Right cardiac atrium (tissue), 5 donors: ENCODE data around the gene CFAP92. TPM values are rescaled to one million over a fixed set of nuclear protein-coding genes. Genes with fewer than 3 reads are reported as not detected.
A peak's percentile ranks its signal among the peaks of the same experiment; 100 is the strongest.
"Not testable (repeated sequence)": the region's sequence is repeated elsewhere in the genome, so short reads cannot be mapped to it uniquely, and the experiment has no call there.

Experiments
- ATAC-seq, 2 donors: fragments of 200-7000 bp; cut with Tn5 transposase; one replicate each; pipeline versions ENCODE4 v1.8.0 to v1.9.1; 2020; ENCODE audit warnings: moderate library complexity in 2 of 2, mild to moderate bottlenecking in 1 of 2
- DNase-seq, 3 donors: peaks; one replicate each; pipeline ENCODE4 v3.0.0-alpha.2; 2020
- H3K27ac ChIP-seq: one replicate; pipeline ENCODE4 v1.5.1; 2013; ENCODE audit warnings: mild to moderate bottlenecking, low read length, control low read depth, moderate library complexity
- H3K27me3 ChIP-seq: one replicate; pipeline ENCODE4 v1.6.1; 2013; ENCODE audit not compliant: control insufficient read depth, insufficient read depth
- H3K4me1 ChIP-seq: one replicate; pipeline ENCODE4 v1.6.1; 2013; ENCODE audit warnings: low read length; ENCODE audit not compliant: control insufficient read depth, insufficient read depth
- H3K4me3 ChIP-seq: one replicate; pipeline ENCODE4 v1.5.1; 2013; ENCODE audit warnings: low read length, control low read depth
- H3K9me3 ChIP-seq: one replicate; pipeline ENCODE4 v1.6.1; 2013; ENCODE audit warnings: low read length; ENCODE audit not compliant: control insufficient read depth
- WGBS: extraction: QIAGEN DNeasy Blood & Tissue Kit; methylation state at CpG from one replicate; pipeline ENCODE4 v1.1.7; 2013; 5-methylcytosine and 5-hydroxymethylcytosine counted together
- intact Hi-C, 4 donors: fragments of 100-400 bp; cut with DNase I; formaldehyde crosslinking; loops; one replicate each; pipeline versions ENCODE4 v1.11.0 to v1.14.0; 2022 to 2023
- polyA plus RNA-seq: library from polyadenylated mRNA; stranded (reverse); fragments of 200-250 nt; gene quantifications from one replicate; pipeline ENCODE4 v1.2.3, GENCODE V29; 2013
- total RNA-seq, 4 donors: library from RNA; stranded (reverse); fragmentation: NEBNext Ultra II Directional; extraction: Animal tissue kit (Norgen Biotek cat#: 25700); gene quantifications; one replicate each; pipeline ENCODE4 v1.2.1, GENCODE V29; 2021
- donor health status: healthy with polysubstance abuse.
- donor health status: DM: no; HTN: yes; CAD: no.
- donor health status: DM: no; HTN: no; CAD: no.
- donor health status: DM: no; HTN: yes; CAD: no; lungs with severe emphysema.
- donor health status: DM: yes; HTN: yes; CAD: no.

CFAP92 gene
- total and polyA plus RNA-seq, 5 donors, result 0.06 to 1.0 (median 0.63) TPM

DNA sequence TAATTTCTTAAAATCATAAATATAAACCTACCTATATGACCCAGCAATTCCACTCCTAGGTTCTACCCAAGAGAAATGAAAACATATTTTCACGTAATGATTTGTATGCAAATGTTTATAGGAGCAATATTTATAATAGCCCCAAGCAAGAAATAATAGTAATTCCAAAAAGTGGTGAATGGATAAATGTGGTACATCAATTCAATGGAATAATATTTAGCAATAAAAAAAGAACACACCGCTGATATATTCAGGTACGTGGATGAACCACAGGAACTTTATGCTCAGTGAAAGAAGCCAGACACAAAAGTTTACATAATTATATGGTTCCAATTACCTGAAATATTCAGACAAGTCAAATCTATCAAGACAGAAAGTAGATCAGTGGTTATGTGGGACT, 64.5 kb downstream of the CFAP92 start:
- intact Hi-C loops, result no loop called here
- H3K4me1 ChIP-seq, result no peaks in the 10 kb centered on the region
- 92% methylated on average over 3 of the region's 3 CpGs for WGBS
- no peaks in the 10 kb centered on the region for H3K27me3 ChIP-seq
- no peak overlapping the region for H3K4me3 ChIP-seq
- no peak for ATAC-seq
- no peak for DNase-seq
- H3K9me3 ChIP-seq, result no peaks in the 10 kb centered on the region
- H3K27ac ChIP-seq, result no peak overlapping the region

DNA sequence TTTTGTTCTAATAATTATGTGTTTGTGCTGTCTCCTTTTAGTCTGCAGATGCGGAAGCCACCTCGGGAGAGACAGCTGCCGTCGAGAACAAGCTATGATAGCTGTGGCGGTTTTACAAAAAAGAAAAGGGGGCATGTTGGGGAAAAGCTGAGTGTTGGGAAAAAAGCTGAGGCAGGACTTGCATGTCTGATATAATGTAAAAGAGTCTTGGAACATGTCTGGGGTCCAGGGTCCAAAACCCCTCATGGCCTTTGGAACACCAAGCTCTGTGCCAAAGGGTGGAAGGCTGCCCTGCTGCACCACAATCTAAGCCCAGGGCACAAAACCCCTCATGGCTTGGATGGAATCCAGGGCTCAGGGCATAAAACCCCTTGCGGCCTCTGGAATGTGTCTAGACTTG, 69.9 kb downstream of the CFAP92 start:
- H3K4me3 ChIP-seq, H3K9me3 ChIP-seq, intact Hi-C loops, H3K27ac ChIP-seq, H3K27me3 ChIP-seq, ATAC-seq, DNase-seq, H3K4me1 ChIP-seq: not testable (repeated sequence)
- 87% methylated on average over 6 of the region's 6 CpGs for WGBS

DNA sequence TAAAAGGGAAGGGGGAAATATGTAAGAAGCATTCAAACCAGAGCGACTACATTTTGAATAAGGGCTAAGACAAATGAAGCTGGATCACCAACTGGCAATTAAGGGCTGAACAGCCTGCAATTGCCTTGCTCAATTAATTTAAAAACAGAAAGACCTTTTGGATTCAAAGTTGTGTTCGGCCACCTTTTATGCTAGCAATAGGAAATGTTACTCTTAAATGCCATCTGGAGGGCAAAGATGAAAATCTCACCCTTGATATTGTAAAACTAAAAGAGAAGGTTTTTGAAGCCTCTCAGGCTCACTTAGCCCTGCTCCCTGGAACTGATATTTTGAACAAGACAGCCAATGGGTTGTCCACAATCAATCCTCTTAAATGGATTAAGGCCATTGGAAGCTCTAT, 70.3 kb downstream of the CFAP92 start:
- H3K9me3 ChIP-seq, result peaks cover 2% of the 10 kb centered on the region
- intact Hi-C loops, result no loop called here
- no peak overlapping the region for H3K4me3 ChIP-seq
- H3K27me3 ChIP-seq, result no peaks in the 10 kb centered on the region
- no peak for DNase-seq
- ATAC-seq, result no peak
- no peak overlapping the region for H3K27ac ChIP-seq
- WGBS, result 73% methylated on average over 2 of the region's 2 CpGs
- H3K4me1 ChIP-seq, result no peaks in the 10 kb centered on the region

DNA sequence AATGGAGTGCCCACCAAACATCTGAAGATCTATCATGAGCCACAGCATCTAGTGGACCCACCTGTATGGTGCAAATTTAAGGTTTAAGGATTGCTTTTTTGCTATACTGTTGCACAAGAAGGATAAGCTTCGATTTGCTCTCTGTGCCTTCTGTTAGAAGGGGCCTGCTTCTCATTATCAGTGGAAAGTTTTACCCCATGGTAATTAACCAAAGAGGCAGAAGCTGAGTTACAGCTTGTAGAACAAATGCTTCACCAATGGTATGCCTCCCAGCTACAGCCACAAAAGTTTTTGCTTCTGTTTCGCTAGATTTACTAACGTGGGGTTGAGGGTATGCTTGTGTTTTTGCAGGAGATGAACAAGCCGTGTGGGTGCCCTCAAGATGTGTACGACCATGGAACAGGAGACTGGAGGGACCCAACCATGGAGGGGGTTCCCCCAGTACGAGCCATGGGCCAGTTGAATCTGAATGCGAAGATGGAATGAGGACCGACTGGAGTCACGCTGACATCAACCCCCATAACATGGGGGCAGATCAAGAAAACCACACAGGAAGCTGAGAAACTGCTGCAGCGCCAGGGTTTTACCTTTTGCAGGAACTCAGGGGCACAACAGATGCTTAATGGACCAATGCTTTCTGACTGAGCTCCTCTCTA, 70.9 kb downstream of the CFAP92 start:
- 86% methylated on average over 10 of the region's 10 CpGs for WGBS

DNA sequence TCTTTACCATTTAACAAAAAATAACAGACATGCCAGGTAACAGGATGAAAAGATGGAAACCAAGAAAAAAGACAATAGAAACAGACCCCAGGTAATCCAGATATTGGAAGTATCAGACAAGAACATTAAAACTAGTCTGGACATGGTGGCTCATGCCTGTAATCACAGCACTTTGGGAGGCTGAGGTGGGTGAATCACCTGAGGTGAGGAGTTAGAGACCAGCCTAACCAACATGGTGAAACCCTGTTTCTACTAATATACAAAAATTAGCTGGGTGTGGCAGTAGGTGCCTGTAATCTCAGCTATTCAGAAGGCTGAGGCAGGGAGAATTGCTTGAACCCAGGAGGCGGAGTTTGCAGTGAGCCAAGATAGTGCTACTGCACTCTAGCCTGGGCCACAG, 73.9 kb downstream of the CFAP92 start:
- 98% methylated on average over 1 of the region's 1 CpG for WGBS
- Histone ChIP-seq H3K9me3 (peaks cover 2% of the 10 kb centered on the region), H3K4me3 (no peak overlapping the region), H3K27ac (no peak overlapping the region), H3K4me1 (no peaks in the 10 kb centered on the region), H3K27me3 (no peaks in the 10 kb centered on the region)
- no peak for ATAC-seq
- no peak for DNase-seq
- intact Hi-C loops, result no loop called here

More for the DNA sequence above, 70.9 kb downstream of the CFAP92 start:
- Histone ChIP-seq H3K4me1 (no peaks in the 10 kb centered on the region), H3K27ac (no peak overlapping the region), H3K27me3 (no peaks in the 10 kb centered on the region), H3K4me3 (no peak overlapping the region), H3K9me3 (peaks cover 2% of the 10 kb centered on the region)
- DNase-seq (no peak), ATAC-seq (no peak)
- intact Hi-C loops, result no loop called here

DNA sequence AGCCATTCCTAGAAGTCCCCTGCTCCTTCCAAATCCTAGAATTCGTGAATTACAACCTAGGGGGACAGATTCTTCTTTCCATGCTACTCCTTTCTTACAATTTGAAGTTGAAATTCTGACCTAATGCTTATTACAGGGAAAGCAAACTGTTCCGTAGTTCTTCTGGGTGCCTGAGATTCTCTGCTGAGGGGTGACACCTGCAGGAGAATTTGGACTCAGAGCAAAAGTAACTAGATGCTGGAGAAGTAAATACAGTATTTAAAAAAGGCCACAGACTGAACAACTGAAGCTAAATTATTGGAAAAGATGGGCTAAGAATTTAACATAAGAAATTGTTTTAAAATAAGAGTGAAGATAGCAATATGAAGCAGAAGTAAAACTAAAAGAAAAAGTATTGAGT, 76.6 kb downstream of the CFAP92 start:
- intact Hi-C loops, result no loop called here
- WGBS, result 46% methylated on average over 2 of the region's 2 CpGs

DNA sequence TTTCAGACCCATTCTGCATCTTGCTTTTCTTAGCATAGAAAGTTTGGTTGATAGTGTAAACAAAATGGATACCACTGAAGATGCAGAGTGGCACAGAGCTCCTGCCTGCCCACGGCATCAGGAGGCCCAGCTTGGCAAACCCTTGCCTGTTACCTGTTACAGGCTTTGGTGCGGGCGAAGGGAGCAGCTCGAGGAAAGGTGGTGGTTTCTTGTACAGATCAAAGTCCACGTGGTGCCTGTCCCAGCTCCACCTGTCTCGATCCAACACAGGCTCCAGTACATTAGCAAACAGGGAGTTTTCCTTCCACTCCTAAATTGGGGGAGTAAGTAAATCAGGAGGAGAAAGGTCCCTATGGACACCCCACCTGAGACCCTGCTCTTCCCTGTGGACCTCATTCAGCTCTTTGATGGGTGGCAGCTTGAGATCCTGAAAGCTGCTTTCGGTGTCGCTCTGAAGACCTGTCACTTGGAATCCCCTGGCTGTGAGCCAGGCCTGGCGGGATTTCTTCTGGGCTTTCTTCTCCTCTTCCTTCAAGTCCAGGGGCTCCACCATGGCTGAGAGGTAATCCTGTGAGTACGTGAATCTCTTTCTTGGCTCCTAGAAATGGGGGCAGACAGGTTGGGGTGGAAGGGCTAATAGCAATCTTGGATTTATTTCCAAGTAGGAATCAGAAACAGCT, 78.8 kb downstream of the CFAP92 start:
- ATAC-seq (no peak), DNase-seq (no peak)
- H3K9me3 ChIP-seq, result no peaks in the 10 kb centered on the region
- H3K4me1 ChIP-seq, result no peaks in the 10 kb centered on the region
- 87% methylated on average over 10 of the region's 10 CpGs for WGBS
- no peak overlapping the region for H3K4me3 ChIP-seq
- no peak overlapping the region for H3K27ac ChIP-seq
- intact Hi-C loops, result no loop called here
- no peaks in the 10 kb centered on the region for H3K27me3 ChIP-seq

More for the DNA sequence above, 76.6 kb downstream of the CFAP92 start:
- DNase-seq, result no peak
- no peaks in the 10 kb centered on the region for H3K4me1 ChIP-seq
- H3K27ac ChIP-seq, result no peak overlapping the region
- H3K9me3 ChIP-seq, result peaks cover 2% of the 10 kb centered on the region
- H3K4me3 ChIP-seq, result no peak overlapping the region
- no peak for ATAC-seq
- no peaks in the 10 kb centered on the region for H3K27me3 ChIP-seq

DNA sequence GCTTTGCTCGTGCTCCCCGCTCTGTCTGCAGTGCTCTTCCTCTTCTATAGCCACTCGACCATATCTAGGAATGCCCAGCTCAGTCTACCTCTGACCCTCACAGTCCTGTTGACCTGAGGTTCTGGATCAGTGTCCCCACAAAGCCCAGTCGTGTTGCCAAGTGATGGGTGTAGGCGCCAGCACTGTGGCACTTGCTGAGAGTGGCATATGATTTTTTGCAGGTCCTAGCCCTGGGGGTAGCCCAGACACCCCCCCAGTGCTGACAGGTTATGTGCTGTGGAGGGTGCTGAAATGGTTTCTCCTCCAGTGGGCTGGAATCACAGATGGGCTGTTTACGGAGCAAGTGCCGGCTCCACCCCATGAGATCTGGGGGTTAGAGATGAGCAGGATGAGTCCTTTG, 82.0 kb downstream of the CFAP92 start:
- intact Hi-C loops, result no loop called here
- Histone ChIP-seq H3K27ac (no peak overlapping the region), H3K27me3 (no peaks in the 10 kb centered on the region), H3K9me3 (no peaks in the 10 kb centered on the region), H3K4me3 (no peak overlapping the region), H3K4me1 (no peaks in the 10 kb centered on the region)
- WGBS, result 73% methylated on average over 7 of the region's 7 CpGs
- ATAC-seq, result peak; percentile 20 to 79
- peak in 1 of 3 donors; percentile 73 for DNase-seq

DNA sequence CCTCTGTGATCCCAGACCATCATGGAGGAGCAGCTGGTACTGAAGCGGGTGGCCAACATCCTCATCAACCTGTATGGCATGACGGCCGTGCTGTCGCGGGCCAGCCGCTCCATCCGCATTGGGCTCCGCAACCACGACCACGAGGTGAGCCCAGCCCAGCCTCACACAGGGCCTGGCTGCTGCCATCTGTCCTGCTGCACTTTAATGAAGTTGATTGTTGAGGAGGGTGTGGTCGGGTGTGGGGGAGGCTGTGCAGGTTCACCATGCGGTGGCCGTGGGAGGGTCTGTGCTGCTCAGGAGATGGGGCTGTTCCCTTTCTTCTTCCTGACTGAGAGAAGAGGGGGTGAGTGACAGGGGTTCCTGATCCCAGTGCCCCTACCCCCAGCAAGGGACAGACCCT, 83.9 kb downstream of the CFAP92 start:
- Histone ChIP-seq H3K27me3 (no peaks in the 10 kb centered on the region), H3K4me1 (no peaks in the 10 kb centered on the region), H3K9me3 (no peaks in the 10 kb centered on the region), H3K4me3 (no peak overlapping the region), H3K27ac (no peak overlapping the region)
- DNase-seq (no peak), ATAC-seq (no peak)
- intact Hi-C loops, result no loop called here
- WGBS, result 90% methylated on average over 13 of the region's 13 CpGs

DNA sequence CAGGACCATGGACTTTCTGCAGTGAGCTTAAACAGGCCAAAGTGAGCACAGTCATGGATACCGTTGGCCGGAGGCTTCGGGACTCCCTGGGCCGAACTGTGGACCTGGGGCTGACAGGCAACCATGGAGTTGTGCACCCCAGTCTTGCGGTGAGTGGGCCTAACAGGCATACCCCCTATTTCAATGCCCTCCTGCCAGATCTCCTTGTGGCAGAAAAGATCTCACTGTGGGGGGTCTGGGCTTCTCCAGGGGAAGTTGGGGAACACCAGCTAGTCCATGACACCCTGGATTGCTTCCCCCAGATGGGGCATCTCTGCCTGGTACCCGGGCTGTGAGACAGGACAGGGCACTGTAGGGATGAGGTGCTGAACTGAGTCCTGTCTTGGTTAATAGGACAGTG, 84.9 kb downstream of the CFAP92 start:
- DNase-seq (no peak), ATAC-seq (no peak)
- WGBS, result 88% methylated on average over 6 of the region's 6 CpGs
- intact Hi-C loops, result no loop called here
- H3K27ac ChIP-seq, result no peak overlapping the region
- no peak overlapping the region for H3K4me3 ChIP-seq
- no peaks in the 10 kb centered on the region for H3K9me3 ChIP-seq
- no peaks in the 10 kb centered on the region for H3K27me3 ChIP-seq
- H3K4me1 ChIP-seq, result no peaks in the 10 kb centered on the region

DNA sequence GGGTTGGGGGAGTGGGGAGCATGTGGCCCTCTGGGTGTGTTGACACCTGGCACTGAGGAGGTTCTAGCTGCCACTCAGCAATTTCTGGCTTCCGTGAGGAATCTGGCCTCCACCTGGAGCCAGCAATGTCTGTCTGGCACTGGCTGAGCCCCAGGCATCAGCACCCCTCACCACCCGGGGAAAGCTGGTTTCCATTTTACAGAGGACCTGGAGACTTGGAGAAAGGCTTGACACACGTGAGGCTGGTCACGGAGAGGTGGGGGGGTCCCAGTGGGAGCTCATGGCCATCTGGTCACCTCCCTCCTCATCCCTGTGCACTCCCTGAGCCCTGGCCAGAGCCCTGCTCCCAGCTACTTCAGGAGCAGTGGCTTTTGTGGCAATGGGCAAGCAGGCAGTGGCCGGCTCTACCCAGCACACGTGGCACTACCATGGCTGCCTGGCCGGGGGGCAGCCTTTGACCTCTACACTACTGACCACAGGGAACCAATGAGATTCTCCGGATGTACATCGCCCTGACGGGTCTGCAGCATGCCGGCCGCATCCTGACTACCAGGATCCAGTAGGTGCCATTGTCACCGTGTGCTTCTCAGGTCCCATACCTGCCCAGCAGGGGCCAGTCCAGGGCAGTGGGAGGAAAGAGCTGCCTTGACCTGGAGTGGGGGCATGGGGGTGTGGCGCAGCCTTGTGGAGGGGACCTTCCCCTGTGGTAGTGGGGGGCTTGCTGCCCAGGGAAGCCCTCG, 86.0 kb downstream of the CFAP92 start:
- intact Hi-C loops, result no loop called here

More for the DNA sequence above, 86.0 kb downstream of the CFAP92 start:
- no peak overlapping the region for H3K27ac ChIP-seq
- no peaks in the 10 kb centered on the region for H3K4me1 ChIP-seq
- H3K9me3 ChIP-seq, result no peaks in the 10 kb centered on the region
- no peak for DNase-seq
- no peak overlapping the region for H3K4me3 ChIP-seq
- H3K27me3 ChIP-seq, result no peaks in the 10 kb centered on the region
- WGBS, result 92% methylated on average over 15 of the region's 15 CpGs
- ATAC-seq, result no peak
